GM23338 (cell line): ENCODE data around the gene SYNDIG1. TPM values are rescaled to one million over a fixed set of nuclear protein-coding genes. Genes with fewer than 3 reads are reported as not detected.

Experiments
- ATAC-seq: fragments of 200-7000 bp; cut with Tn5 transposase; 3 replicates; pipeline ENCODE4 v1.9.1; 2020
- DNase-seq: peaks from one replicate; pipeline ENCODE4 v3.0.0-alpha.2; 2015; ENCODE audit warnings: low spot score
- H2AFZ ChIP-seq: fragments of 200-600 bp; sonication (generic); 2 replicates; pipeline ENCODE4 v1.8.0; 2016; ENCODE audit warnings: antibody characterized with exemption, mild to moderate bottlenecking, moderate library complexity
- H3F3A ChIP-seq: fragments of 200-600 bp; sonication (generic); replicated peaks from 2 replicates; pipeline ENCODE4 v1.8.0; 2017; ENCODE audit warnings: antibody characterized with exemption, mixed run types, low read depth
- H3K27ac ChIP-seq: fragments of 200-600 bp; sonication (generic); 2 replicates; pipeline ENCODE4 v1.6.1; 2016; ENCODE audit warnings: low read depth
- H3K27me3 ChIP-seq: fragments of 200-600 bp; sonication (generic); 2 replicates; pipeline ENCODE4 v1.8.0; 2016; ENCODE audit warnings: mild to moderate bottlenecking, mixed run types, moderate library complexity; ENCODE audit not compliant: insufficient read depth
- H3K36me3 ChIP-seq: fragments of 200-600 bp; sonication (generic); 2 replicates; pipeline ENCODE4 v1.8.0; 2016; ENCODE audit warnings: mild to moderate bottlenecking; ENCODE audit not compliant: insufficient read depth
- H3K4me1 ChIP-seq: fragments of 200-600 bp; sonication (generic); 2 replicates; pipeline ENCODE4 v1.8.0; 2016; ENCODE audit warnings: mild to moderate bottlenecking, moderate library complexity; ENCODE audit not compliant: insufficient read depth
- H3K4me2 ChIP-seq: fragments of 200-600 bp; sonication (generic); 2 replicates; pipeline ENCODE4 v1.7.1; 2017; ENCODE audit warnings: mixed run types
- H3K4me3 ChIP-seq: fragments of 200-600 bp; sonication (generic); 2 replicates; pipeline ENCODE4 v1.6.1; 2016; ENCODE audit warnings: mixed run types
- H3K79me2 ChIP-seq: fragments of 200-600 bp; sonication (generic); replicated peaks from 2 replicates; pipeline ENCODE4 v1.8.0; 2017; ENCODE audit warnings: mild to moderate bottlenecking; ENCODE audit not compliant: insufficient read depth
- H3K9me2 ChIP-seq: fragments of 200-600 bp; sonication (generic); 2 replicates; pipeline ENCODE4 v1.8.0; 2017; ENCODE audit not compliant: insufficient read depth
- H4K20me1 ChIP-seq: fragments of 200-600 bp; sonication (generic); replicated peaks from 2 replicates; pipeline ENCODE4 v1.8.0; 2017; ENCODE audit warnings: mild to moderate bottlenecking; ENCODE audit not compliant: insufficient read depth
- H3K27ac Mint-ChIP-seq: 2 replicates; pipeline ENCODE4 v1.8.0; 2020; ENCODE audit warnings: inconsistent platforms, mild to moderate bottlenecking, moderate library complexity, mixed read lengths
- H3K27me3 Mint-ChIP-seq: 3 replicates; pipeline ENCODE4 v1.8.0; 2022; ENCODE audit warnings: low read depth, mild to moderate bottlenecking, moderate library complexity, mixed read lengths, inconsistent platforms; ENCODE audit not compliant: insufficient read depth, poor library complexity
- H3K36me3 Mint-ChIP-seq: 3 replicates; pipeline ENCODE4 v1.8.0; 2021; ENCODE audit warnings: low read depth, mild to moderate bottlenecking, inconsistent platforms, moderate library complexity, mixed read lengths
- H3K4me1 Mint-ChIP-seq: 3 replicates; pipeline ENCODE4 v1.8.0; 2020; ENCODE audit warnings: mild to moderate bottlenecking, inconsistent platforms, mixed read lengths
- H3K4me3 Mint-ChIP-seq: 3 replicates; pipeline ENCODE4 v1.8.0; 2021; ENCODE audit warnings: moderate library complexity, mild to moderate bottlenecking, inconsistent platforms, mixed read lengths
- H3K9me3 Mint-ChIP-seq: 3 replicates; pipeline ENCODE4 v1.8.0; 2020; ENCODE audit warnings: moderate library complexity, mild to moderate bottlenecking, inconsistent platforms, mixed read lengths
- EZH2phosphoT487 ChIP-seq: fragments of 200-600 bp; sonication (generic); IDR thresholded peaks from one replicate; pipeline ENCODE4 v1.8.1; 2018; ENCODE audit warnings: antibody characterized with exemption; ENCODE audit not compliant: unreplicated experiment
- JUNB ChIP-seq: IDR thresholded peaks from one replicate; pipeline ENCODE4 v1.6.1; 2016; ENCODE audit warnings: antibody characterized with exemption; ENCODE audit not compliant: unreplicated experiment
- POLR2AphosphoS5 ChIP-seq: IDR thresholded peaks from 2 replicates; pipeline ENCODE4 v1.6.1; 2016; ENCODE audit warnings: antibody characterized with exemption, low read depth
- STAT1 ChIP-seq: IDR thresholded peaks from one replicate; pipeline ENCODE4 v1.6.1; 2016; ENCODE audit warnings: antibody characterized with exemption; ENCODE audit not compliant: unreplicated experiment
- polyA plus RNA-seq: library from polyadenylated mRNA; unstranded; fragments of >200 nt; fragmentation: Nextera tagmentation; extraction: Ambion mirVana; gene quantifications from 2 replicates; pipeline ENCODE4 v1.2.1, GENCODE V29; 2016
- total RNA-seq: library from RNA; depleted of rRNA; stranded (reverse); fragments of >200 nt; shearing (Covaris generic); gene quantifications from 2 replicates; pipeline ENCODE4 v1.2.3, GENCODE V29; 2014
- TF ChIP-seq, protein P1 (sequence below): fragments of 250-450 bp; sonication (Bioruptor Pico); IDR thresholded peaks from 2 replicates; pipeline ENCODE4 v1.5.0; 2020; ENCODE audit warnings: mild to moderate bottlenecking, moderate library complexity
- TF ChIP-seq, protein P2 (sequence below), 2 experiments: fragments of 200-600 bp in 1 of 2; sonication (generic) in 1 of 2; conservative IDR thresholded peaks; 2 replicates each; pipeline versions ENCODE4 v1.5.1 to v1.6.1; 2016 to 2017; ENCODE audit warnings: antibody characterized with exemption in 2 of 2, low read depth in 2 of 2, mild to moderate bottlenecking in 2 of 2, moderate library complexity in 1 of 2

SYNDIG1 gene
- total and polyA plus RNA-seq, 2 experiments from 2014 or later: 2.8 to 4.8 TPM

DNA sequence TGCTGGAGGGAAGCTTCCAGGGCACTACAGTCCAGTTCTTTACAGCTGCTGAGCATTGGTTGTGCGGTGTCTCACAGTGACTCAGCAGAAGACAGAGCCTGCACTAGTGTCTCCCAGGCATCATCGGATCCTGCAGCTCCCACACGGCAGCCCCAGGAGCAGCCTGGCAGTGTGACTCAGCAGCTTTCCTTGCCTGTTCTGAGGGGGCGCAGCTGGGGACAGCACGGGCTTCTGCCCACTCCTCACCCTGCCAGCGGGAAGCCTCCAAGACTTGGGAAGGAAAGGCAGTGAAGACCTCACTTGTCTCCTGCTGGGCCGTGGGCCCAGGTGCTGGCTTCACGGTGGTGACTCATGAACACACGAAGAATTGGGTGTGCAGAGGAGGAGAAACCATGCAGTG, 165.4 kb downstream of the SYNDIG1 start (continued):
- TF ChIP-seq, protein P1, sequence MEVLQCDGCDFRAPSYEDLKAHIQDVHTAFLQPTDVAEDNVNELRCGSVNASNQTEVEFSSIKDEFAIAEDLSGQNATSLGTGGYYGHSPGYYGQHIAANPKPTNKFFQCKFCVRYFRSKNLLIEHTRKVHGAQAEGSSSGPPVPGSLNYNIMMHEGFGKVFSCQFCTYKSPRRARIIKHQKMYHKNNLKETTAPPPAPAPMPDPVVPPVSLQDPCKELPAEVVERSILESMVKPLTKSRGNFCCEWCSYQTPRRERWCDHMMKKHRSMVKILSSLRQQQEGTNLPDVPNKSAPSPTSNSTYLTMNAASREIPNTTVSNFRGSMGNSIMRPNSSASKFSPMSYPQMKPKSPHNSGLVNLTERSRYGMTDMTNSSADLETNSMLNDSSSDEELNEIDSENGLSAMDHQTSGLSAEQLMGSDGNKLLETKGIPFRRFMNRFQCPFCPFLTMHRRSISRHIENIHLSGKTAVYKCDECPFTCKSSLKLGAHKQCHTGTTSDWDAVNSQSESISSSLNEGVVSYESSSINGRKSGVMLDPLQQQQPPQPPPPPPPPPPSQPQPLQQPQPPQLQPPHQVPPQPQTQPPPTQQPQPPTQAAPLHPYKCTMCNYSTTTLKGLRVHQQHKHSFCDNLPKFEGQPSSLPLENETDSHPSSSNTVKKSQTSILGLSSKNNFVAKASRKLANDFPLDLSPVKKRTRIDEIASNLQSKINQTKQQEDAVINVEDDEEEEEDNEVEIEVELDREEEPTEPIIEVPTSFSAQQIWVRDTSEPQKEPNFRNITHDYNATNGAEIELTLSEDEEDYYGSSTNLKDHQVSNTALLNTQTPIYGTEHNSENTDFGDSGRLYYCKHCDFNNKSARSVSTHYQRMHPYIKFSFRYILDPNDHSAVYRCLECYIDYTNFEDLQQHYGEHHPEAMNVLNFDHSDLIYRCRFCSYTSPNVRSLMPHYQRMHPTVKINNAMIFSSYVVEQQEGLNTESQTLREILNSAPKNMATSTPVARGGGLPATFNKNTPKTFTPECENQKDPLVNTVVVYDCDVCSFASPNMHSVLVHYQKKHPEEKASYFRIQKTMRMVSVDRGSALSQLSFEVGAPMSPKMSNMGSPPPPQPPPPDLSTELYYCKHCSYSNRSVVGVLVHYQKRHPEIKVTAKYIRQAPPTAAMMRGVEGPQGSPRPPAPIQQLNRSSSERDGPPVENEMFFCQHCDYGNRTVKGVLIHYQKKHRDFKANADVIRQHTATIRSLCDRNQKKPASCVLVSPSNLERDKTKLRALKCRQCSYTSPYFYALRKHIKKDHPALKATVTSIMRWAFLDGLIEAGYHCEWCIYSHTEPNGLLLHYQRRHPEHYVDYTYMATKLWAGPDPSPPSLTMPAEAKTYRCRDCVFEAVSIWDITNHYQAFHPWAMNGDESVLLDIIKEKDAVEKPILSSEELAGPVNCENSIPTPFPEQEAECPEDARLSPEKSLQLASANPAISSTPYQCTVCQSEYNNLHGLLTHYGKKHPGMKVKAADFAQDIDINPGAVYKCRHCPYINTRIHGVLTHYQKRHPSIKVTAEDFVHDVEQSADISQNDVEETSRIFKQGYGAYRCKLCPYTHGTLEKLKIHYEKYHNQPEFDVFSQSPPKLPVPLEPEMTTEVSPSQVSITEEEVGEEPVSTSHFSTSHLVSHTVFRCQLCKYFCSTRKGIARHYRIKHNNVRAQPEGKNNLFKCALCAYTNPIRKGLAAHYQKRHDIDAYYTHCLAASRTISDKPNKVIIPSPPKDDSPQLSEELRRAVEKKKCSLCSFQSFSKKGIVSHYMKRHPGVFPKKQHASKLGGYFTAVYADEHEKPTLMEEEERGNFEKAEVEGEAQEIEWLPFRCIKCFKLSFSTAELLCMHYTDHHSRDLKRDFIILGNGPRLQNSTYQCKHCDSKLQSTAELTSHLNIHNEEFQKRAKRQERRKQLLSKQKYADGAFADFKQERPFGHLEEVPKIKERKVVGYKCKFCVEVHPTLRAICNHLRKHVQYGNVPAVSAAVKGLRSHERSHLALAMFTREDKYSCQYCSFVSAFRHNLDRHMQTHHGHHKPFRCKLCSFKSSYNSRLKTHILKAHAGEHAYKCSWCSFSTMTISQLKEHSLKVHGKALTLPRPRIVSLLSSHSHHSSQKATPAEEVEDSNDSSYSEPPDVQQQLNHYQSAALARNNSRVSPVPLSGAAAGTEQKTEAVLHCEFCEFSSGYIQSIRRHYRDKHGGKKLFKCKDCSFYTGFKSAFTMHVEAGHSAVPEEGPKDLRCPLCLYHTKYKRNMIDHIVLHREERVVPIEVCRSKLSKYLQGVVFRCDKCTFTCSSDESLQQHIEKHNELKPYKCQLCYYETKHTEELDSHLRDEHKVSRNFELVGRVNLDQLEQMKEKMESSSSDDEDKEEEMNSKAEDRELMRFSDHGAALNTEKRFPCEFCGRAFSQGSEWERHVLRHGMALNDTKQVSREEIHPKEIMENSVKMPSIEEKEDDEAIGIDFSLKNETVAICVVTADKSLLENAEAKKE (CRISPR knock-in tag): no peak
- TF ChIP-seq STAT1: no peak

DNA sequence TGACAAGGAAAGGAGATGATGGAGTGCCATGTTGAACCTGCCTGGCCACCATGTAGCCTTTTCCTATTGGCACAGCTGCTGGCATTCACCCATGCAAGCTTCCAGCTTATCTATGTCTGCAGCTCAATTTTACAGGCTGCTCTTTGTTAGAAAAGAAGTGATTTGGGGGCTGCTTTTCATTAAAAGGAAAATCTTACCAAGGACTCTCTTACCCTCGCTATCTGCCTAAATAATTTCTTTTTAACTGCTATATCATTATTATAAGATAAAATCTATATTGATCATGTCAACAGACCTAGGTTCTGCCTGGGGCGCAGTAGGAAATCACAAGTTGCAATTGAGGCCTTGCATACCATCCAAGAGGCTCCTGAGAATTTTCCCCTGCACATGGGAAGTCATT, 167.2 kb downstream of the SYNDIG1 start:
- Mint-ChIP-seq H3K27me3 (peaks cover 13% of the 10 kb centered on the region), H3K4me1 (peaks cover 42% of the 10 kb centered on the region), H3K36me3 (peaks cover 6% of the 10 kb centered on the region; the same call in 1 of the 3 replicates), H3K9me3 (no peaks in the 10 kb centered on the region; the same call in 2 of the 3 replicates), H3K27ac (no peak overlapping the region; the same call in 1 of the 2 replicates), H3K4me3 (no peak overlapping the region)
- Histone ChIP-seq H3K27ac (no peak overlapping the region), H4K20me1 (no peaks in the 10 kb centered on the region), H3K27me3 (no peaks in the 10 kb centered on the region), H3K4me1 (peaks cover 24% of the 10 kb centered on the region), H3K79me2 (no peaks in the 10 kb centered on the region), H3K9me2 (peaks cover 7% of the 10 kb centered on the region; the same call in 1 of the 2 replicates), H2AFZ (no peak overlapping the region), H3F3A (no peaks in the 10 kb centered on the region), H3K4me2 (no peak overlapping the region), H3K4me3 (no peak overlapping the region), H3K36me3 (no peaks in the 10 kb centered on the region)
- no peak for ATAC-seq
- no peak for DNase-seq
- TF ChIP-seq POLR2AphosphoS5: no peak
- TF ChIP-seq EZH2phosphoT487: no peak
- TF ChIP-seq, protein P2, sequence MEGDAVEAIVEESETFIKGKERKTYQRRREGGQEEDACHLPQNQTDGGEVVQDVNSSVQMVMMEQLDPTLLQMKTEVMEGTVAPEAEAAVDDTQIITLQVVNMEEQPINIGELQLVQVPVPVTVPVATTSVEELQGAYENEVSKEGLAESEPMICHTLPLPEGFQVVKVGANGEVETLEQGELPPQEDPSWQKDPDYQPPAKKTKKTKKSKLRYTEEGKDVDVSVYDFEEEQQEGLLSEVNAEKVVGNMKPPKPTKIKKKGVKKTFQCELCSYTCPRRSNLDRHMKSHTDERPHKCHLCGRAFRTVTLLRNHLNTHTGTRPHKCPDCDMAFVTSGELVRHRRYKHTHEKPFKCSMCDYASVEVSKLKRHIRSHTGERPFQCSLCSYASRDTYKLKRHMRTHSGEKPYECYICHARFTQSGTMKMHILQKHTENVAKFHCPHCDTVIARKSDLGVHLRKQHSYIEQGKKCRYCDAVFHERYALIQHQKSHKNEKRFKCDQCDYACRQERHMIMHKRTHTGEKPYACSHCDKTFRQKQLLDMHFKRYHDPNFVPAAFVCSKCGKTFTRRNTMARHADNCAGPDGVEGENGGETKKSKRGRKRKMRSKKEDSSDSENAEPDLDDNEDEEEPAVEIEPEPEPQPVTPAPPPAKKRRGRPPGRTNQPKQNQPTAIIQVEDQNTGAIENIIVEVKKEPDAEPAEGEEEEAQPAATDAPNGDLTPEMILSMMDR (conservative IDR thresholded peaks at IDR 0.05; ENCODE audit: low read depth in 2 of 2): no peak
- no peak for TF ChIP-seq JUNB
